ENCODE results near the gene SCO1.
"Not testable (repeated sequence)": the region's sequence is repeated elsewhere in the genome, so short reads cannot be mapped to it uniquely, and the experiment has no call there.

SCO1 gene

GRCh38 chr17:10725262-10725661, 27.9 kb upstream of the SCO1 start:
- no peak for DNase-seq (ENCODE audit: low read depth)

- DNase-seq (ENCODE audit: low read depth): no peak
Measured at GRCh38 chr17:10724546-10725195, 27.3 kb upstream of the SCO1 start.

DNA sequence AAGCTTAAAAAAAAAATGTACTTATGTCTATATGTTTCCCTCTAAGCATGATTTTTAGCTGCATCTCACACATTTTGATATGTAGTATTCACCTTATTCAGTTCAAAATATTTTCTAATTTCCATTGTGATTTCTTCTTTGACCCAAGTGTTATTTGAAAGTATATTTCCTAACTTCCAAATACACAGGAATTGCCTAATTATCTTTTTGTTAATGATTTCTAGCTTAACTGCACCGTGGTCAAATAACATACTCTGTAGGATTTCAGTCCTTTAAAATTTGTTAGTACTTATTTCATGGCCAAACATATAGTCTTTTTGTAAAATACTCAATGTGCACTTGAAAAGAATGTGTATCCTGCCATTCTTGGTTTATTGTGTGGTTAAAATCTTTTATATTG, 21.2 kb upstream of the SCO1 start:
- no peak for DNase-seq (ENCODE audit: low read depth)

GRCh38 chr17:10716218-10716617, 18.9 kb upstream of the SCO1 start:
- DNase-seq (ENCODE audit: low read depth): no peak

GRCh38 chr17:10713318-10713717, 16.0 kb upstream of the SCO1 start:
- DNase-seq (ENCODE audit: low read depth): no peak

- no peak for DNase-seq (ENCODE audit: low read depth)
Measured at GRCh38 chr17:10705727-10706126, 8.4 kb upstream of the SCO1 start.

DNA sequence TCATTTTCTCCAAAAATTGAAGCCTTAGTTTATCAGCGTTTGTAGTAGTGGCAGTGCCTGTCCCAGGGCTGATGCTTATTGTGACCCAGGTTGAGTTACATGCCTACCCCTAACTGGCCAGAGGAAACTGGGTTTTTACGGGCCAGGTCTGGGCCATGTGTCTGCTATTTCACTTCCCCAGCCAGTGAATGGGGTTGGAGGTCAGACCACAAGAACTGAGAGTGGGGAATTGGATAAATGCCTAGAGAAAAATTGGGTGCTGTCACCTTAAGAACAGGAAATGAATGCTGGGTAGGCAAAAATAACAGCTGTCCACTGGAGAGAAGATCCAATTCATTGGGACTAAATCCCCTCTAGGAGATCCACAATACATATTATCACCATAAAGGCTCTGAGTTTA, 5.2 kb upstream of the SCO1 start:
- no peak for DNase-seq (ENCODE audit: low read depth)

DNA sequence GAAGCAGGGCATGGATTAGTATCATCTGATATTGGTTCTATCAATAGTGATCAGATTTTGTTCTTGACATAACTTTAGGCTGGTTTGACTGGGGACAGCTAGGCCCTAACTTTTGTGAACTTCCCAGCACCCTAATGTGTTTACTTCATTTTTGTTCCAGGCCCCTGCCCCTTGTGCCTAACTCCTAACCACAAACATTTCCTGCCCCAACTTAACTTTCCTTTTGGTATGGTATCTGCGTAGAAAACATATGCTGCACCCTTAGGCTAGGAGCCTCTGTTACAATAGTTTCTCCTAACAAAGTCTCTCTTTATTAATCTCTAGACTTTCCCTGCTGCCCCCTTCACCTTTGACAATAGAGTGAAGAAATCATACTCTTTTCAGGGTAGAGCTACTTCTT, 2.5 kb upstream of the SCO1 start:
- no peak for DNase-seq (ENCODE audit: low read depth)

DNA sequence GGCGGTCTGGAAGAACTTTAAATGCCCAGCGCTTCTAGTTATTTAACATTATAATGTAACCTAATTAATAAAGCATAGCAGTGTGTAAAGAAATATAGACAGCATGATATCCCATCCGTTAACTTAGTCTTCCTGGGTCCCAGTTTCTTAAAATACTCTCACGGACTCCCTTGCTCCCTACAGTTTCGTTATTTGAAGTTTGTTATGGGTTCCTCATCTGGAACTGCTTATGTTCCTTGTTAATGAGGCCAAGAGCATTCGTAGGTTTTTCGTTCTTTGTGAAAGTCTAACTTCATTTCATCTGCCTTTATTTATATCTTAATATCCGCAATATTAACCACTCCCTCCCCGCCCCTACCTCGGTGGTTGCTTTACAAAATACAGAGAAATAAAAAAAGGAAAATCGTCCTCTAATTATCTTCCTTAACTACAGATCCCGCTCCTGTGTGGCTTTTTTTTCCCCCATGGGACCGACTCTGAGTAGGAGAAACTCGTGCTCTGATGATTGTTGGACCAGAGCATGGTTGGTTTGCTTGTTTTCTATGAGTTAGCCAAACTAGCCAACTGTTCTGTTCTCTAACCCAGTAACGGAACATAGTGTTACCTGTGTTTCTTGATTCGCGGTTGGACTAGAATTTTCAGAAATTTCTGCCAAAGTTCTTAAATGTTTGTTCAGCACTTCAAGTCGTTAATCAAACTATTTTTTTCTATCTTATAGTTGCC, 924 bp upstream of the SCO1 start:
- DNase-seq (ENCODE audit: low read depth): no peak

- not testable (repeated sequence) for DNase-seq (ENCODE audit: low read depth)
Measured at GRCh38 chr17:10695875-10696407, 1.4 kb downstream of the SCO1 start.

DNA sequence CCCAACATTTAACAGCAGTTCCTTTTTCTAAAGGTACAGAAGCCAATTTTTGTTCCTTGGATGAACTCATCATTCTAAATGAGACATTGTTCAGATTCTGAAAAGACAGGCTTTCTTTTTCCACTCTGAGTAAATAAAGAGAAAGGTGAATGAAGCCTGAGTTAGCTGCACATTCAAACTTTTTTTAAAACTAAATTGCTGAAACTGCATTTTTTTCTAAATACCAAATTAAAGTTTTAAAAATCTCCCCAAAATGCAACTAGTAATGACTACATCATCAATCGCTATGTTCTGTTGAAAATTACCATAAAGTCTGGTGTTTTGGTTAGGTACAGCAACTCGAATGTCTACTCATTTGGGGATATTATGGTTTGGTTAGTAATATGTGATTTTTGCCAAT, 9.8 kb downstream of the SCO1 start:
- no peak for DNase-seq (ENCODE audit: low read depth)

GRCh38 chr17:10683853-10684252, 13.5 kb downstream of the SCO1 start:
- DNase-seq (ENCODE audit: low read depth): peak; percentile 21

- no peak for DNase-seq (ENCODE audit: low read depth)
Measured at GRCh38 chr17:10681866-10682446, 15.4 kb downstream of the SCO1 start.

DNA sequence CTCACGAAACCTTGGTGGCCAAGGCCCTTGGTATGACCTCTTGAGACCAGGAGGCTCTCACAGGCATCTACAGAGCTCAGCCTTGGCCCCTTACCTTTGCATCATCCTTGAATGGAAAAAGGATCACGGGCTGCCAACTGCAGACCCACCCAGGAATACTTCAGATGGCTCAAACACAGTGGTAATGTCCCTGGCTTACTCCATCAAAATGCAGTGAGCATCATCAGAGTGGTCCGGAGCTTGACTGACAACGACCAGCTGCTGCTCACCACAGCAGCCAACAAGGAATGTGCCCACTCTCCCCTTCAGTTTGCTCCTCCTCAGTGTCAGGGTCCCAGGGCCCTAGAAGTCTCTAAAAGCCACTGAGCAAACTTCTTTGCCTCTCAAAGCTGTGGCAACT, 22.6 kb downstream of the SCO1 start:
- no peak for DNase-seq (ENCODE audit: low read depth)

GRCh38 chr17:10673312-10673711, 24.0 kb downstream of the SCO1 start:
- no peak for DNase-seq (ENCODE audit: low read depth)

DNA sequence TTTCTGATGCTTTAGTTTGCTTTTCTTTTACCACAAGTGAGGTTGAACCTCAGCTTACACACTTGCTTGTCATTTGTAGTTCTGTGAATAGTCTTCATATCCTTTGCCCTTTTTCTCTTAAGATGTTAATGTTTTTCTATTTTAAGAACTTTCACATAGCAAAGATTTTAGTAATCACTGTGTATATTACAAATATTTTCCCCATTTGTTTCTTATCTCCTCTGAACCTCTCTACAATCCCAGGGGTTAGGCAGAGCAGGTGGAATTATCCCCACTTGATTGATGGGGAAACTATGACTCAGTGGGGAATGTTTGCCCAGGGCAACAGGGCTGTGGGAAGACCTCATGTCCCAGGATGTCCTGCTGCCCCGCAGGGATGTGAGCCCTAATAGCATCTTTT, 28.6 kb downstream of the SCO1 start:
- DNase-seq (ENCODE audit: low read depth): no peak

GRCh38 chr17:10666906-10667305, 30.4 kb downstream of the SCO1 start:
- DNase-seq (ENCODE audit: low read depth): no peak

GRCh38 chr17:10664571-10664970, 32.8 kb downstream of the SCO1 start:
- no peak for DNase-seq (ENCODE audit: low read depth)

DNA sequence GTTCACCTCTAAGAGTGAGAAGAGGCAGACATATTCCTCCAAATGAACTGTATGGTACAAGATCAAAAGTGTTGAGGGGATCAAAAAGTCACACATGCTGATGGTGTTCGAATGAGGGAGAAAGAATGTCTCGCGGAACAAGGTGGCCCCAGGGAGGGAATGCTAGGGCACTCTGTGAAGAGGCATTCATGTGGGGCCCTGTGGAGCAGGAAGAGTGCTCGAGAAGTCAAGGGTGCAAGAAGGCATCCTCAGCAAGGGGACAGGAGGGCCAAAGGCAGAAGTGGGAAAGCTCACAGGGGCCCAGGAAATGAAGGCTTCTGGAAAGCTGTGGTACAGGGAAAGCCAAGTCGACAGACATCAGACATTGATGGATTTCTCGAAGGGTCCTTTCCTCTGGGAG, 34.1 kb downstream of the SCO1 start:
- no peak for DNase-seq (ENCODE audit: low read depth)

DNA sequence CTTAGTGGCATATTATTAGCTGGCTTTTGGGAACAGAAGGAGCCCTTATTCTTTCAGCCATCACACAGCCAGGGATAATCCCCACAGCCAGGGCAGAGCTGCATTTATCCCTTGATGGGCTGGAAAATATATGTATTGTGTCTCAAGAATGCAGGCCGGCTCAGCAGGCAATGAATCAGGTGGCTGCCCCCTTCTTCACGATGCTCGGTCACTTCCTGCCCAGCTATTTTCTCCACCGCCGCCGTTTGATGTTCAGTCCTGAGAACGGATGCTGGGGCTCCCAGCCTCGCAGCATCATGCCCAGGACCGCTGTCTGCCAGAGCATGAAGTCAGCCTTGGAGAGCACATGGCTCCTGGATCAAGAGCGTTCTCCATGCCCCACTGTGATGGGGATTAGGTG, 35.9 kb downstream of the SCO1 start:
- DNase-seq (ENCODE audit: low read depth): no peak

GRCh38 chr17:10657879-10658278, 39.5 kb downstream of the SCO1 start:
- DNase-seq (ENCODE audit: low read depth): no peak

DNA sequence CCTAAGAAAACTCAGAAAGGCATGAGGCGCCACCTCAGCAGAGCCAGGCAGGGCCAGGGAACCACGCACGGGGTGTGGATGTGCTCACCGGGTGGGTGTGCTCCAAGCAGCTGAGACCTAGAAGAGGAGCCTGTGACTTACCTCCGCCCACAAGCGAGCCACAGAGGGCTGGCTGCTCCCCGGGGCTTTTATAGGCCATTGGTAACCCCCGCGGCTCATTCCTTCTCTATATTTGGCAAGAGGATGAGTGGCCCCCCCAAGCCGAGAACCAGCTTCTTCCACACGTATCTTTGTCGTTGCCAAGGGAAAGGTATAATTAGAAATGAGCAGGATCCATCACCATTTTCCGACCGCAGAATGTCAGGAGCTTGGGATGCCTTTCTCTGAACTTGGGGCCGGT, 40.2 kb downstream of the SCO1 start, which contains the start of gene MYH3:
MYH3 (minus strand) TSS at position 162 of the 400 bp plus-strand sequence. CDS start 2,245 bp downstream, outside the sequence.
- DNase-seq (ENCODE audit: low read depth): no peak

GRCh38 chr17:10653987-10654386, 43.3 kb downstream of the SCO1 start:
- DNase-seq (ENCODE audit: low read depth): no peak

Measured in fibroblast of the conjunctiva (primary cell).